ENCODE results near the gene CD46.

Gene CD46

GRCh38 chr1:207840380-207840779 is 88.5 kb downstream of the CD46 start:
- H3K4me3 ChIP-seq (ENCODE audit: low read depth, low read length), result no peak overlapping the region
- TF ChIP-seq CTCF (IDR thresholded peaks at IDR 0.05; ENCODE audit: low read depth, low read length), result no peak

DNA sequence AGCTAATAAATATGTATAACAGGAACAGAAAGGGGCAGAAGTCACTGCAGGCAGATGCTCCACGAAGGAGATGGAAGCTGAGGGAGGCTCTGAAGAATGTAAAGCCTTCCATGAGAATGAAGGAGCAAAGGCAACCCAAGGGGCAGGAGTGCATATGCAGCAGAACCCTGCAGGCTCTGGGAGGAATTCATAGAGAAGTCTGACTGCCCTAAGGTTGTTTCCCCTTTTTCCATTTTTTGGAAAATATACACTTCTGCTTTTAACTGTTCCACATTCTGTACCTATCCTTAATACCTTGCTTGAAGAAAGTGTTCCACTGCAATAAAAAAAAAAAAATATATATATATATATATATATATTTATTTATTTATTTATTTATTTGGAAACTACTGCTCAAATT is 89.4 kb downstream of the CD46 start:
- no peak for TF ChIP-seq CTCF (IDR thresholded peaks at IDR 0.05; ENCODE audit: low read depth, low read length)

DNA sequence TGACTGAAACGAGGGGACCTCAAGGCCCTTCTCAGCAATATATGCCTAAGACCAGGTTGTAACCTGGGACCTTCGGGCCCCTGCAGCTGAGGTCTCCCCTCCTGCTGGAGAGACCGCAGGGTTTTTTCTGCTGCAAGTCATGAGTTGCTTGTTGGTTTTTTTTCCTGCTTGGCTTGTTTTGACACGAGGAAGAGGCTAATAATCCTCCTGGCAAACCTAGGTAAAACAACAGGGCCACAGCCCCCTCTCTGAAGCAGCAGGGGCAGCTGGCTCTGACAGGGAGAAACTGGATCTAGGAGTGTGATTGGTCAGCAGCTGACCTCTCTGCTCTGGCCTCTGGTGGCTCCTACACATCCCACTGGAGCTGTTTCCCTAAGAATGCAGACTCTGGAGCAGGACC is 90.0 kb downstream of the CD46 start:
- no peak for TF ChIP-seq CTCF (IDR thresholded peaks at IDR 0.05; ENCODE audit: low read depth, low read length)

More for the DNA sequence above, 89.4 kb downstream of the CD46 start:
- no peak overlapping the region for H3K4me3 ChIP-seq (ENCODE audit: low read depth, low read length)

GRCh38 chr1:207842506-207842905 is 90.7 kb downstream of the CD46 start:
- no peak overlapping the region for H3K4me3 ChIP-seq (ENCODE audit: low read depth, low read length)
- no peak for TF ChIP-seq CTCF (IDR thresholded peaks at IDR 0.05; ENCODE audit: low read depth, low read length)

More for the DNA sequence above, 90.0 kb downstream of the CD46 start:
- no peak overlapping the region for H3K4me3 ChIP-seq (ENCODE audit: low read depth, low read length)

DNA sequence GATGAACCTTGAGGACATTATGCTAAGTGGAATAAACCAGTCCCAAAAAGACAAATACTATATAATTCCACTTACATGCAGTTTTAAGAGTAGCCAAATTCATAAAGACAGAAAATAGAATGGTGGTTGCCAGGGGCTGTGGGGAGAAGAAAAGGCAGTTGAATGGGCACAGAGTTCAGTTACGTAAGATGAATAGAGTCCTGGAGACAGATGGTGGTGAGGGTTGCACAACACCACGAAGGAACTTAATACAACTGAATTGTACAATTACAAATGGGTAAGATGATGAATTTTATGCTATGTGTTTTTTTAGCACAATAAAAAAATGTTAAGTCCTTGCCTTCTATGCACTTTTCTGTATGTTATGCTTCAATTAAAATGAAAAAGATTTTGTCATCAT is 92.5 kb downstream of the CD46 start:
- TF ChIP-seq CTCF (IDR thresholded peaks at IDR 0.05; ENCODE audit: low read depth, low read length), result no peak
- no peak overlapping the region for H3K4me3 ChIP-seq (ENCODE audit: low read depth, low read length)

Measured in WI38 (cell line).